OCI-LY7 (cell line): ENCODE measurements around the gene SLC11A2. TPM values are rescaled to one million over a fixed set of nuclear protein-coding genes. Genes with fewer than 3 reads are reported as not detected.

Experiments
- BruUV-seq: library from RNA; stranded (reverse); fragments of 400-500 nt; replicated peaks from 2 replicates; lab custom pipeline; 2021; lab: Mats Ljungman, UMichigan
- CTCF ChIA-PET: fragments of 300-600 bp; sonication (Branson Sonifier 250); formaldehyde crosslinking; loops from one replicate; lab custom pipeline; 2022; ENCODE audit warnings: antibody characterized with exemption; ENCODE audit not compliant: unreplicated experiment; lab: Charles Lee
- POLR2A ChIA-PET: fragments of 300-600 bp; sonication (Branson Sonifier 250); formaldehyde crosslinking; loops from one replicate; lab custom pipeline; 2022; ENCODE audit warnings: antibody characterized with exemption; lab: Charles Lee
- DNase-seq: peaks from one replicate; pipeline ENCODE4 v3.0.0-alpha.2; 2015; ENCODE audit warnings: low spot score
- H2AFZ ChIP-seq: fragments of 200-600 bp; sonication (generic), shearing (Covaris generic); 2 replicates; pipeline ENCODE4 v1.6.1; 2014; ENCODE audit warnings: mild to moderate bottlenecking, antibody characterized with exemption, low read length, moderate library complexity
- H3K27ac ChIP-seq: fragments of 200-600 bp; sonication (generic); 2 replicates; pipeline ENCODE4 v1.5.1; 2014; ENCODE audit warnings: mixed run types, low read depth, mild to moderate bottlenecking, moderate library complexity, low read length, inconsistent platforms; ENCODE audit not compliant: poor library complexity, severe bottlenecking
- H3K36me3 ChIP-seq: fragments of 200-600 bp; sonication (generic); 2 replicates; pipeline ENCODE4 v1.6.1; 2014; ENCODE audit warnings: mild to moderate bottlenecking, antibody characterized with exemption, low read length, moderate library complexity, mixed read lengths; ENCODE audit not compliant: insufficient read depth
- H3K4me1 ChIP-seq: fragments of 200-600 bp; sonication (generic); 2 replicates; pipeline ENCODE4 v1.5.1; 2014; ENCODE audit warnings: mild to moderate bottlenecking, low read length; ENCODE audit not compliant: insufficient read depth, poor library complexity, severe bottlenecking
- H3K4me2 ChIP-seq: fragments of 200-600 bp; sonication (generic); 2 replicates; pipeline ENCODE4 v1.6.1; 2014; ENCODE audit warnings: mild to moderate bottlenecking, low read length
- H3K4me3 ChIP-seq: fragments of 200-600 bp; sonication (generic); 2 replicates; pipeline ENCODE4 v1.5.1; 2014; ENCODE audit warnings: mild to moderate bottlenecking, low read depth, low read length; ENCODE audit not compliant: poor library complexity, severe bottlenecking
- H3K79me2 ChIP-seq: fragments of 200-600 bp; sonication (generic); 2 replicates; pipeline ENCODE4 v1.6.1; 2016; ENCODE audit warnings: low read depth, mild to moderate bottlenecking, low read length, moderate library complexity, mixed read lengths; ENCODE audit not compliant: insufficient read depth
- H3K9me2 ChIP-seq: fragments of 200-600 bp; sonication (generic); 2 replicates; pipeline ENCODE4 v1.6.1; 2016; ENCODE audit warnings: mild to moderate bottlenecking, low read length, mixed read lengths; ENCODE audit not compliant: insufficient read depth
- H3K9me3 ChIP-seq: fragments of 200-600 bp; sonication (generic); 2 replicates; pipeline ENCODE4 v1.6.1; 2014; ENCODE audit warnings: mild to moderate bottlenecking, mixed run types, low read length, mixed read lengths
- H4K20me1 ChIP-seq: fragments of 200-600 bp; sonication (generic); 2 replicates; pipeline ENCODE4 v1.6.1; 2014; ENCODE audit warnings: mild to moderate bottlenecking, antibody characterized with exemption, low read length, moderate library complexity, mixed read lengths; ENCODE audit not compliant: insufficient read depth
- EZH2phosphoT487 ChIP-seq: fragments of 200-600 bp; sonication (generic); IDR thresholded peaks from 2 replicates; pipeline ENCODE4 v1.6.1; 2018; ENCODE audit warnings: low read depth, borderline replicate concordance, mild to moderate bottlenecking, mixed run types, antibody characterized with exemption, low read length, moderate library complexity, mixed read lengths
- intact Hi-C: fragments of 100-400 bp; cut with micrococcal nuclease; formaldehyde crosslinking; loops from one replicate; pipeline ENCODE4 v1.10.0; 2022; ENCODE audit not compliant: unreplicated experiment
- total RNA-seq, 2 experiments: library from RNA; depleted of rRNA in 1 of 2; stranded (reverse); fragments of >200 nt in 1 of 2; shearing (Covaris generic) in 1 of 2; gene quantifications; 2 replicates each; pipeline ENCODE4 v1.2.3, GENCODE V29; 2014 to 2022
- TF ChIP-seq, protein P1 (sequence below): fragments of 200-600 bp; sonication (generic); conservative IDR thresholded peaks from 2 replicates; pipeline ENCODE4 v1.5.1; 2014; ENCODE audit warnings: mild to moderate bottlenecking, antibody characterized with exemption, low read length, moderate library complexity, mixed read lengths

SLC11A2 gene
- total RNA-seq, 2 experiments from 2014 or later: 35.0 to 43.6 TPM

DNA sequence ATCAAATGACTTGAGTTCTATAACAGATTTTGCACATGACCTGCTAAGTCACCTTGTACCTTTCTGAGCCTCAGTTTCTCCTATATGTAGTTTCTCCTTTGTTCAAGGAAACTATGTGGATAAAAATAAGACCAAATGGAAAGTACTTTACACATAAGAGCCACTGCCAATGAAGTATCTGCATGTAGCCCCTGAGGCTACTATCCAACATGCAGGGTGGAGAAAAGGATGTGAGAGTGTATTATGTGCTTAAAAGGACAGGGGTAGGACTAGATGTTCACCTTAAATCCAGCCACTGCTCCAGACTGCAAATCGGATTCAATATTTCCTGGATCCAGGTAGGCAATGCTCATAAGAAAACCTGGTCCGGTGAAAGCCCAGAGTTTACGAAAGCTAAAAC is 21.2 kb downstream of the SLC11A2 start:
- no peaks in the 10 kb centered on the region for H3K9me2 ChIP-seq
- H2AFZ ChIP-seq: no peak overlapping the region
- H3K9me3 ChIP-seq: no peaks in the 10 kb centered on the region
- H4K20me1 ChIP-seq: no peaks in the 10 kb centered on the region
- H3K79me2 ChIP-seq: no peaks in the 10 kb centered on the region
- no peak overlapping the region for H3K27ac ChIP-seq
- H3K4me2 ChIP-seq: no peak overlapping the region
- H3K4me1 ChIP-seq: no peaks in the 10 kb centered on the region
- H3K4me3 ChIP-seq: no peak overlapping the region
- no TSS peak for BruUV-seq
- no peak for DNase-seq
- H3K36me3 ChIP-seq: peaks cover 63% of the 10 kb centered on the region
- ChIA-PET POLR2A (no interaction called here), CTCF (no interaction called here)
- intact Hi-C loops: no loop called here
- TF ChIP-seq, protein P1, sequence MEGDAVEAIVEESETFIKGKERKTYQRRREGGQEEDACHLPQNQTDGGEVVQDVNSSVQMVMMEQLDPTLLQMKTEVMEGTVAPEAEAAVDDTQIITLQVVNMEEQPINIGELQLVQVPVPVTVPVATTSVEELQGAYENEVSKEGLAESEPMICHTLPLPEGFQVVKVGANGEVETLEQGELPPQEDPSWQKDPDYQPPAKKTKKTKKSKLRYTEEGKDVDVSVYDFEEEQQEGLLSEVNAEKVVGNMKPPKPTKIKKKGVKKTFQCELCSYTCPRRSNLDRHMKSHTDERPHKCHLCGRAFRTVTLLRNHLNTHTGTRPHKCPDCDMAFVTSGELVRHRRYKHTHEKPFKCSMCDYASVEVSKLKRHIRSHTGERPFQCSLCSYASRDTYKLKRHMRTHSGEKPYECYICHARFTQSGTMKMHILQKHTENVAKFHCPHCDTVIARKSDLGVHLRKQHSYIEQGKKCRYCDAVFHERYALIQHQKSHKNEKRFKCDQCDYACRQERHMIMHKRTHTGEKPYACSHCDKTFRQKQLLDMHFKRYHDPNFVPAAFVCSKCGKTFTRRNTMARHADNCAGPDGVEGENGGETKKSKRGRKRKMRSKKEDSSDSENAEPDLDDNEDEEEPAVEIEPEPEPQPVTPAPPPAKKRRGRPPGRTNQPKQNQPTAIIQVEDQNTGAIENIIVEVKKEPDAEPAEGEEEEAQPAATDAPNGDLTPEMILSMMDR: no peak
- TF ChIP-seq EZH2phosphoT487: no peak

DNA sequence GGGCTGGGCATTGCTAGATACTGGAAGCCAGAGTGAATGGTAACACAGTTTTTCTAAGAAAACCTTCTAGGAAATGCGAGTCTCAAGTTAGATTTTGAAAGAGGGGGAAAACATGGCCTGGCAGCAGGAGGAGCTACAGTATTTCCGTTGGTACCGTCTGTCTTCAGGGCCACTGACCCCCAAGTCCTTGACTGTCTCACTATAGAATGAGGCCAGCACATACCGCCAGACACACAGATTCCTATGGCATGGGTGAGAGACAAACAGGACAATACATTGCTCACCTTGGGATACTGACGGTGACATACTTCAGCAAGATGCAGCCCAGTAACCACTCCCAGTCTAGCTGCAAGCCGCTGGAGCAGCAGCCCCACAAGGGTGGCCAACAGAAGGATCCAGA is 21.7 kb downstream of the SLC11A2 start:
- CTCF ChIA-PET: no interaction called here
- H2AFZ ChIP-seq: no peak overlapping the region
- no peaks in the 10 kb centered on the region for H3K9me2 ChIP-seq
- no TSS peak for BruUV-seq
- POLR2A ChIA-PET: no interaction called here
- intact Hi-C loops: no loop called here
- TF ChIP-seq EZH2phosphoT487: no peak
- TF ChIP-seq, protein P1: no peak
- H3K79me2 ChIP-seq: no peaks in the 10 kb centered on the region
- H4K20me1 ChIP-seq: no peaks in the 10 kb centered on the region
- H3K4me1 ChIP-seq: no peaks in the 10 kb centered on the region
- H3K36me3 ChIP-seq: peaks cover 64% of the 10 kb centered on the region
- H3K9me3 ChIP-seq: no peaks in the 10 kb centered on the region
- no peak overlapping the region for H3K4me3 ChIP-seq
- H3K27ac ChIP-seq: no peak overlapping the region
- DNase-seq: no peak
- H3K4me2 ChIP-seq: no peak overlapping the region

DNA sequence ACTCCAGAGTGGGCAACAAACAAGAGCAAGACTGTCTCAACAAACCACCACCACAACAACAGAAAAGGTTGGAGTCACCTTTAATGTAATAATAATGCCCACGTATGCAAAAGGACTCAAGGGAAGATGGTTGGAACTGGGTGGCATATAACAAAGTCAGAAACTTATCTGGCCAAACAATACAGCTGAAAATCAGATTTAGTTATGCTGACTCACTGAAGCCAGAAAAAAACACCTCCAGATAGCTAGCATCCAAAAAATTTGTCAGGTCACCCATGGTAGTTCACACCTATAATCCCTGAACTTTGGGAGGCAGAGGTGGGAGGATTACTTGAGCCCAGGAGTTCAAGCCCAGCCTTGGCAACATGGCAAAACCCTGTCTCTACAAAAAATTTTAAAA is 24.4 kb downstream of the SLC11A2 start:
- TF ChIP-seq EZH2phosphoT487: no peak
- TF ChIP-seq, protein P1: no peak
- Histone ChIP-seq H3K9me3 (no peaks in the 10 kb centered on the region), H2AFZ (no peak overlapping the region), H4K20me1 (no peaks in the 10 kb centered on the region), H3K4me3 (no peak overlapping the region), H3K4me2 (no peak overlapping the region), H3K27ac (no peak overlapping the region), H3K36me3 (peaks cover 58% of the 10 kb centered on the region), H3K9me2 (no peaks in the 10 kb centered on the region), H3K79me2 (no peaks in the 10 kb centered on the region), H3K4me1 (no peaks in the 10 kb centered on the region)
- CTCF ChIA-PET: no interaction called here
- POLR2A ChIA-PET: interaction anchor here (2.2 kb wide), 1 partner anchor 59 kb away, joined by 8 read pairs; no protein-coding TSS in a partner anchor
- no peak for DNase-seq
- intact Hi-C loops: no loop called here
- BruUV-seq: no TSS peak
